Upper lobe of left lung (tissue), 4 donors: ENCODE measurements around the gene DMXL2.

Experiments used
- EP300 ChIP-seq, 4 donors: sonication (generic); formaldehyde crosslinking; IDR thresholded peaks; one replicate each; pipeline ENCODE4 v1.5.1; 2017; ENCODE audit warnings: antibody characterized with exemption in 4 of 4, control low read depth in 2 of 4
- TF ChIP-seq, protein P1 (sequence below), 6 experiments: fragments of 450-650 bp in 4 of 6; fragments of 200-600 bp in 2 of 6; sonication (generic) in 2 of 6; IDR thresholded peaks; one replicate each; pipeline ENCODE4 v1.5.1; 2016 to 2019; ENCODE audit warnings: antibody characterized with exemption in 6 of 6

DNA sequence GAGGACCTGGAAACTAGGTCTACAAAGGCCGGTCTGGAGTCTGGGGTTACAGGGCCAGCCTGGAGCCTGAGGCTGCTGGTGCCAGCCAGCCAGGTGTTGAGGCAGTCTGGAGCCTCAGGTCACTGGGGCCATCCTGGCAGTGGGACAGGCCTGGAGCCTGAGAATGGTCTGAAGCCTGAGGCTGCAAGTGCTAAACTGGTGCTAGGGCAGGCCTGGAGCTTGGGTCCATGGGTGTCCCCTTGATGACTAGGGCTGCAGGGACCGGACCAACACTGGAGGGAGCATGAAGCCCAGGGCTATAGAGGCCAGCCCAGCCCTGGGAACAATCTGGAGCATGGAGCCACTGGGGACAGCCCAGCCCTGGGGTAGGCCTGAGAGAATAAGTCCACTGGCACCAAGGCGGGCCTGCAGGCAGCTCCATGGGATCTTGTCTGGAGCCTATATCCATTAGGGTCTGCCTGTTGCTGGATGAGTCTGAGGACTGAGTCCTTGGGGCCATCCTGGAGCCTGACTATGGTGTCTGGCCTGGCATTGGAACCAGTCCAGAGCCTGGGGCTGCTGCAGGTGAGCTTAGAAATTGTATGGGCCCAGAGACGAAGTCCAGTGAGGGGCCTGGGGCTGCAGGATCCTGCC is 179.2 kb downstream of the DMXL2 start:
- TF ChIP-seq EP300 (IDR thresholded peaks at IDR 0.05), result no peak
- TF ChIP-seq, protein P1, sequence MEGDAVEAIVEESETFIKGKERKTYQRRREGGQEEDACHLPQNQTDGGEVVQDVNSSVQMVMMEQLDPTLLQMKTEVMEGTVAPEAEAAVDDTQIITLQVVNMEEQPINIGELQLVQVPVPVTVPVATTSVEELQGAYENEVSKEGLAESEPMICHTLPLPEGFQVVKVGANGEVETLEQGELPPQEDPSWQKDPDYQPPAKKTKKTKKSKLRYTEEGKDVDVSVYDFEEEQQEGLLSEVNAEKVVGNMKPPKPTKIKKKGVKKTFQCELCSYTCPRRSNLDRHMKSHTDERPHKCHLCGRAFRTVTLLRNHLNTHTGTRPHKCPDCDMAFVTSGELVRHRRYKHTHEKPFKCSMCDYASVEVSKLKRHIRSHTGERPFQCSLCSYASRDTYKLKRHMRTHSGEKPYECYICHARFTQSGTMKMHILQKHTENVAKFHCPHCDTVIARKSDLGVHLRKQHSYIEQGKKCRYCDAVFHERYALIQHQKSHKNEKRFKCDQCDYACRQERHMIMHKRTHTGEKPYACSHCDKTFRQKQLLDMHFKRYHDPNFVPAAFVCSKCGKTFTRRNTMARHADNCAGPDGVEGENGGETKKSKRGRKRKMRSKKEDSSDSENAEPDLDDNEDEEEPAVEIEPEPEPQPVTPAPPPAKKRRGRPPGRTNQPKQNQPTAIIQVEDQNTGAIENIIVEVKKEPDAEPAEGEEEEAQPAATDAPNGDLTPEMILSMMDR (IDR thresholded peaks at IDR 0.05), result no peak
